ENCODE results near the gene C17orf50. TPM values are rescaled to one million over a fixed set of nuclear protein-coding genes. Genes with fewer than 3 reads are reported as not detected.
A peak's percentile ranks its signal among the peaks of the same experiment; 100 is the strongest.

Gene C17orf50
- total and polyA plus RNA-seq, 2 of the 13 experiments (the other 11 are each of a cell fraction or from before 2014, with no cell fraction given), result not detected

- TF ChIP-seq ZEB1 (IDR thresholded peaks at IDR 0.05; ENCODE audit: insufficient replicate concordance, low read depth), result no peak
- TF ChIP-seq NFRKB (IDR thresholded peaks at IDR 0.05), result no peak
- TF ChIP-seq IKZF4 (CRISPR knock-in tag; IDR thresholded peaks at IDR 0.05; ENCODE audit: borderline replicate concordance, low read depth, not compliant biosample characterization), result no peak
- TF ChIP-seq PPARG (CRISPR knock-in tag; conservative IDR thresholded peaks at IDR 0.05), result peak; percentile 65
- no peak for TF ChIP-seq NR3C1 (CRISPR knock-in tag; IDR thresholded peaks at IDR 0.05)
- TF ChIP-seq BATF2 (CRISPR knock-in tag; IDR thresholded peaks at IDR 0.05), result no peak
- TF ChIP-seq MBNL3 (CRISPR knock-in tag; conservative IDR thresholded peaks at IDR 0.05), result no peak
- TF ChIP-seq RAD51 (IDR thresholded peaks at IDR 0.05; ENCODE audit: borderline replicate concordance), result no peak
- TF ChIP-seq ZNF17 (CRISPR knock-in tag; IDR thresholded peaks at IDR 0.05), result no peak
- TF ChIP-seq ZFP36L2 (CRISPR knock-in tag; IDR thresholded peaks at IDR 0.05), result no peak
- TF ChIP-seq CEBPG (CRISPR knock-in tag; IDR thresholded peaks at IDR 0.05), result 0 out of 2 replicates have a peak, but pooled peaks have one; percentile 20
- TF ChIP-seq ZHX1 (CRISPR knock-in tag; IDR thresholded peaks at IDR 0.05; ENCODE audit: low read depth), result peak; percentile 90; the same call in 1 of the 2 replicates
- TF ChIP-seq NRL (CRISPR knock-in tag; IDR thresholded peaks at IDR 0.05; ENCODE audit: borderline replicate concordance), result no peak
- TF ChIP-seq FOSL1 (CRISPR knock-in tag; IDR thresholded peaks at IDR 0.05; ENCODE audit: borderline replicate concordance), result no peak
- TF ChIP-seq RARA (CRISPR knock-in tag; IDR thresholded peaks at IDR 0.05), result peak; percentile 10; the same call in 1 of the 2 replicates
- TF ChIP-seq ETV5 (CRISPR knock-in tag; IDR thresholded peaks at IDR 0.05; ENCODE audit: borderline replicate concordance), result peak; percentile 58
- TF ChIP-seq ZNF781 (CRISPR knock-in tag; IDR thresholded peaks at IDR 0.05; ENCODE audit: borderline replicate concordance, not compliant biosample characterization), result no peak
- no peak for TF ChIP-seq KLF13 (CRISPR knock-in tag; IDR thresholded peaks at IDR 0.05)
- TF ChIP-seq ZNF326 (CRISPR knock-in tag; IDR thresholded peaks at IDR 0.05; ENCODE audit: borderline replicate concordance), result no peak
- TF ChIP-seq ZNF30 (CRISPR knock-in tag; IDR thresholded peaks at IDR 0.05), result peak; percentile 57; the same call in 1 of the 2 replicates
- TF ChIP-seq TFAP4 (IDR thresholded peaks at IDR 0.05; ENCODE audit: borderline replicate concordance, low read depth), result peak; percentile 70; the same call in 1 of the 2 replicates
- no peak for TF ChIP-seq AFF4 (CRISPR knock-in tag; IDR thresholded peaks at IDR 0.05)
- no peak for TF ChIP-seq RFXANK (CRISPR knock-in tag; IDR thresholded peaks at IDR 0.05)
These were observed 3.7 kb downstream of the C17orf50 start (continued) for GRCh38 chr17:35764123-35764991.
